ENCODE results near the gene NFKBIB. TPM values are rescaled to one million over a fixed set of nuclear protein-coding genes. Genes with fewer than 3 reads are reported as not detected.

NFKBIB gene
- polyA plus RNA-seq, 6 donors from 2014 or later: 6.9 to 16.9 (median 12.1) TPM

DNA sequence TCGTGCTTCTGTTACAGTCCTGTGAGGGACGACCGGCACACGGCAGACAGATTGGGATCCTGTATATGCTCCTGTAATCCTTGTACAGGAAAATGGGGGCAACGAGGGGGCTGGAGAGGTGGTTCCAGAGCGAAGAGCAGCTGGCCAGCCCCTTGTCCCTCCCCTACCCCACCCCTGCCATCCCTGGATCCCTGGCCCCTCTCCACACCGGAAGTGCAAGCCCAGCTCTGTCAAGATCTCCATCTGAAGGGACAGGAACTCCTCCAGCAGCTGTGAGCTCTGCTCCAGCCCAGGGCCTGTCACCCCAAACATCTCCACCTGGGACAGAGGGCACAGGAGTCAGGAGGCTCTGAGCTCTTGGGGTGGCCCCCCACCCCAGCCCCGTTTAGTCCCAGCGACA is 17.7 kb downstream of the NFKBIB start:
- Mint-ChIP-seq H3K9me3 (no peaks in the 10 kb centered on the region), H3K27me3 (no peaks in the 10 kb centered on the region), H3K4me1 (no peaks in the 10 kb centered on the region), H3K27ac (no peak overlapping the region), H3K4me3 (no peak overlapping the region), H3K36me3 (peaks cover 0 to 8% of the 10 kb centered on the region in 2 donors)
- ATAC-seq (ENCODE audit: low read depth in 2 of 2): no peak
- DNase-seq: no peak

GRCh38 chr19:38917921-38918491 is 18.2 kb downstream of the NFKBIB start:
- no peak overlapping the region for H3K27ac Mint-ChIP-seq
- ATAC-seq (ENCODE audit: low read depth in 2 of 2) (no peak), DNase-seq (no peak)
- no peaks in the 10 kb centered on the region for H3K4me1 Mint-ChIP-seq
- H3K9me3 Mint-ChIP-seq: no peaks in the 10 kb centered on the region
- no peak overlapping the region for H3K4me3 Mint-ChIP-seq
- H3K27me3 Mint-ChIP-seq: no peaks in the 10 kb centered on the region
- peaks cover 0 to 8% of the 10 kb centered on the region in 2 donors for H3K36me3 Mint-ChIP-seq

DNA sequence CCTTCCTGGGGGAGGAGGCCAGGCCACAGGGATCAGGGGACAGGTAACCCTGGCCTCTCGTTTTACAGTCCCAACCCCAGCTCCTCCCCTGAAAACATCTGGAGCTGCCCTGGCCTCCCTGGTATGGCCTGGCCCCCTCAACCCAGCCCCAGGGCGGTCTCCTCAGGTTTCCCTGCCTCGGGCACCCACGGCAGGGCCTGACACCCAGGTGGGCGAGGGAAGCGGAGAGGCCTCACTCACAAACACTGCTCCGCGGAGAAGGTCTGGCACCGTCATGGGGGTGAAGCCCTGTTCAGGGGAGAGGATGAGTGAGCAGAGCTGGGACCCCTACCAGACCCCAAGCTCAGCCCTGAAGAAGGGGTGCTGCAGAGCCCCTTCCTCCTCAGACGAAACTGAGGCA is 18.8 kb downstream of the NFKBIB start:
- H3K4me1 Mint-ChIP-seq: no peaks in the 10 kb centered on the region
- no peaks in the 10 kb centered on the region for H3K9me3 Mint-ChIP-seq
- peaks cover 0 to 8% of the 10 kb centered on the region in 2 donors for H3K36me3 Mint-ChIP-seq
- DNase-seq: no peak
- no peak for ATAC-seq (ENCODE audit: low read depth in 2 of 2)
- no peaks in the 10 kb centered on the region for H3K27me3 Mint-ChIP-seq
- no peak overlapping the region for H3K4me3 Mint-ChIP-seq
- peak overlapping the region in 1 of 6 donors; percentile 38 for H3K27ac Mint-ChIP-seq

DNA sequence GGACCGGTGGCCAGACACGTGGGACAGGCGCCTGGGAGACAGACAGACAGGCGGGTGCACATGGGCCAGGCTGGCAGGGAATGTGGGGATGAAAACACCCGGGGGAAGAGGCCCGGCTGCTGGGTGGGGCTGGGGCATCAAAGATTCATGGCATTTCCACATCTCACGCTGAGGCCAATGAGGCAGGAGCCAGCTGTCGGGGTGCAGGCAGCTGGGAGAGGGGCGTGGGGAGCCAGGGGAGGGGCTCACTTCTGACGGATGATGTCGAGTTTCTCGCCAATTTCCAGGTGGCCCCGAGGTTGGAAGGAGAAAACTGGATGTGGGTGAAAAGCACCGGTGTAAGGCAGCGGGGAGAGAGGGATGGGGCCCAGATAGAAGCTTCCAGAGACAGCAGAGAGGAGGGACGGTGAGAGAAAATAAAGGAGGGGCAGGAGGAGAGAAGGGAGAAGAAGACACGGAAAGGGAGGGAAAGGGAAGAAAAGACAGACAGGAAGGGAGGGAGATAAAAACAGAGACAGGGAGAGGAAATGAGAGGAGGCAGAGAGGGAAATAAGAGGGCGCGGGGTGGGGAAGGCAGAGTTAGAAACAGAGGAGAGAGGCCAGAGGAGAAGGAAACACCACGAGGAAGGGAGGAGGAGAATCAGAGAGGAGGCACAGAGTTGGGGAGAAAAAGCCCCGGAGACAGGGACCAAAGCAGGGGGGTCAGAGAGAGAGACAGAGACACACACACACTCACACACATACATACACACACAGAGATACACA is 20.2 kb downstream of the NFKBIB start:
- H3K4me1 Mint-ChIP-seq: no peaks in the 10 kb centered on the region
- no peaks in the 10 kb centered on the region for H3K27me3 Mint-ChIP-seq
- H3K9me3 Mint-ChIP-seq: no peaks in the 10 kb centered on the region
- no peak for DNase-seq
- H3K27ac Mint-ChIP-seq: no peak overlapping the region
- H3K4me3 Mint-ChIP-seq: no peak overlapping the region
- ATAC-seq (ENCODE audit: low read depth in 2 of 2): no peak
- peaks cover 0 to 8% of the 10 kb centered on the region in 2 donors for H3K36me3 Mint-ChIP-seq

DNA sequence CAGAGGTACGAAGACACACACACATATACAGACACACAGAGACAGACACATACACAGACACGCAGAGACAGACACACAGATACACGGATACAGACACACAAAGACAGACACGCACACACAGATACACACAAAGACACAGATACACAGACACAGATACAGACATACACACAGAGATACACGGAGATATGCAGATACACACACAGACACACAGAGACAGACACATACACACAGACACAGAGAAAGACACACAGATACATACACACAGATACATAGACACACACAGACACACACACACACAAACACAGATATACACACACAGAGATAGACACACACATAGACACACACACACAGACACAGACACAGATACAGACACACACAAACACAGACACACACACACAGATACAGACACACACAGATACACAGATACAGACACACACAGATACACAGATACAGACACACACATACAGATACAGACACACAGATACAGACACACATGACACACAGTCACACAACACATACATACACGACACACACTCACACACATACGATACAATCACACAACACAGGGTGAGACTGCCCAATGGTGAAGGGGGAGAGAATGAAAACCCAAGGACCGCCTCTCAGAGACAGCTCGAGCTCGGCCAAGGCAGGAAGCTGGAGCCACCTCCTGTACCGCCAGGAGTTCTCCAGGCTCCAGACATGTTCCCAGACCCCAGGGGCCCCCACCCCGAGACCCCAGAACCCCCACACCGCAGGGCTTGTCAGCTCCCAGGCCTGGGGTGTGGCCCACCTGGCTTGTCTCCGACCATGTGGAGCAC is 21.0 kb downstream of the NFKBIB start:
- Mint-ChIP-seq H3K36me3 (peaks cover 0 to 8% of the 10 kb centered on the region in 2 donors), H3K4me3 (no peak overlapping the region), H3K9me3 (no peaks in the 10 kb centered on the region), H3K27ac (no peak overlapping the region), H3K27me3 (no peaks in the 10 kb centered on the region), H3K4me1 (no peaks in the 10 kb centered on the region)
- no peak for DNase-seq
- no peak for ATAC-seq (ENCODE audit: low read depth in 2 of 2)

DNA sequence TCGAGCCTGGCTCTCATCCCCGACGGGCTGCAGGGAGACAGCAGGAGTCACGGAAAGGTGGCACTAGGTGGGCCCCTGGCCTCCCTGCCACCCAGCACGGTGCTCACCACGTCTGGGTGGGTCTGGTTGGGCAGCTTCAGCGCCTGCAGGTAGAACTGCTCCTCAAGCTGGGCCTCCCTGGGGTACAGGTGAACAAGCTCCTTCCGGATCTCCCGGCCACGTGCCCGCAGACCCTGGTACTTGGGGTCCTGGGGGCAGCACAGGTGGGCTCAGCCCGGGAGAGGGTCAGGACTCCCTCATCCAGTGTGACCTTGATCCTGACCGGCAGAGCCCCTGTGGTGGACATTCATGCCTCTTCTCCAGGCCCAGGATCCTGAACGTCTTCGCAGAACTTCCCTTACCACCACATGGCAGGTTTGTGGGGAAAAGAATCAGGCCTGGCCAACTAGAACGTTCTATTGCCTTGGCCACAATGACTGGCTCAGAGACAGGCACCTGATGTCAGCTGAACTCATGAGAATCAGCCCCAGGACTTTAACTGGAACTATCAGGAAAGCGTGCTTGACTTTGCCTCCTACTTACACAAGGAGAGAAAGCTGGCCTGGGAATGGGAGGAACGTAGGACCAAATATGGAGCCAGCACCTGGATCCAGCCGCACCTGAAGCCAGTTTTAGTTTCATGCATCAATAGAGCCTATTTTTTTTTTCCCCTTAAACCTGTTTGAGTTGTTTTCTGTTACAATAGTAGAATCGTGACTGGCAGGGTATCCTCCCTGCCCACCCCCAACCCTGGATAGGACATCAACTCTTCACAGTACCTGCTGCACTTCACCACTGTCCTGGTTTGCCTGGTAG is 21.9 kb downstream of the NFKBIB start:
- DNase-seq: no peak
- no peaks in the 10 kb centered on the region for H3K27me3 Mint-ChIP-seq
- H3K27ac Mint-ChIP-seq: no peak overlapping the region
- no peak for ATAC-seq (ENCODE audit: low read depth in 2 of 2)
- no peaks in the 10 kb centered on the region for H3K4me1 Mint-ChIP-seq
- no peak overlapping the region for H3K4me3 Mint-ChIP-seq
- no peaks in the 10 kb centered on the region for H3K9me3 Mint-ChIP-seq
- H3K36me3 Mint-ChIP-seq: peaks cover 0 to 8% of the 10 kb centered on the region in 2 donors

- H3K9me3 Mint-ChIP-seq: no peaks in the 10 kb centered on the region
- H3K4me3 Mint-ChIP-seq: no peak overlapping the region
- no peak overlapping the region for H3K27ac Mint-ChIP-seq
- no peaks in the 10 kb centered on the region for H3K27me3 Mint-ChIP-seq
- H3K4me1 Mint-ChIP-seq: no peaks in the 10 kb centered on the region
- H3K36me3 Mint-ChIP-seq: peaks cover 0 to 8% of the 10 kb centered on the region in 2 donors
- no peak for DNase-seq
- no peak for ATAC-seq (ENCODE audit: low read depth in 2 of 2)
Observed at GRCh38 chr19:38922482-38922881, 22.7 kb downstream of the NFKBIB start.

GRCh38 chr19:38924388-38924787 is 24.6 kb downstream of the NFKBIB start:
- DNase-seq (no peak), ATAC-seq (ENCODE audit: low read depth in 2 of 2) (no peak)
- Mint-ChIP-seq H3K27me3 (no peaks in the 10 kb centered on the region), H3K27ac (no peak overlapping the region), H3K36me3 (peaks cover 0 to 8% of the 10 kb centered on the region in 2 donors), H3K9me3 (no peaks in the 10 kb centered on the region), H3K4me3 (no peak overlapping the region), H3K4me1 (peaks cover 0 to 5% (median 4%) of the 10 kb centered on the region in 3 donors)

DNA sequence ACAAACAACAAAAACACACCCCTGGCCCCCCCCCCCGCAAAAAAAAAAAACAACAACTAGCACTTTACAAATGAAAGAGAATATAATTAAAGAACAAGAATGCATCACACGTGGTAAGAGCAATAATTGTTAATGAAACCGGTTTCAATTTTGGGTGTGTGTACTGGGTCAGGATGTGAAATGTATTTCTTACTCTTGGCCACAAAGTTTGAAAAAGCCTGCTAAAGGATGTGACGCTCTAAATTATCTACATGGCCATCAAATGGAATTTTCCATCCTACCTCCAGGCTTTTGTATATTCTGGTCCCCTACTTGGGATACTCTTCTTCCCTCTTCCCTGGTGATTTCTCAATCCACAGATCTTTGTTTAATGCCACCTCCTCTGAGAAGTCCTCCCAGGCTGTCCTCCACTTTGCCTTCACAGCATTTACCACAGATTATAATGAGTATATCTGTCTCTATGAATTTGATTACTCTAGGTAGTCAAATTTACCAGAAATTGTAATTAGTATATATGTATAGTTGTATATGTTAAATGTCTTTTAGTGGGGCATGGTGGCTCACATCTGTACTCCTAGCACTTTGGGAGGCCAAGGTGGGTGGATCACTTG is 28.7 kb downstream of the NFKBIB start:
- no peak for DNase-seq
- Mint-ChIP-seq H3K36me3 (no peaks in the 10 kb centered on the region), H3K4me3 (peak overlapping the region in 6 of 8 donors; percentile 12 to 96 (median 35)), H3K4me1 (peaks cover 23 to 29% (median 26%) of the 10 kb centered on the region in 3 donors), H3K9me3 (no peaks in the 10 kb centered on the region), H3K27ac (peak overlapping the region in 2 of 6 donors; percentile 42 to 64), H3K27me3 (no peaks in the 10 kb centered on the region)
- no peak for ATAC-seq (ENCODE audit: low read depth in 2 of 2)

DNA sequence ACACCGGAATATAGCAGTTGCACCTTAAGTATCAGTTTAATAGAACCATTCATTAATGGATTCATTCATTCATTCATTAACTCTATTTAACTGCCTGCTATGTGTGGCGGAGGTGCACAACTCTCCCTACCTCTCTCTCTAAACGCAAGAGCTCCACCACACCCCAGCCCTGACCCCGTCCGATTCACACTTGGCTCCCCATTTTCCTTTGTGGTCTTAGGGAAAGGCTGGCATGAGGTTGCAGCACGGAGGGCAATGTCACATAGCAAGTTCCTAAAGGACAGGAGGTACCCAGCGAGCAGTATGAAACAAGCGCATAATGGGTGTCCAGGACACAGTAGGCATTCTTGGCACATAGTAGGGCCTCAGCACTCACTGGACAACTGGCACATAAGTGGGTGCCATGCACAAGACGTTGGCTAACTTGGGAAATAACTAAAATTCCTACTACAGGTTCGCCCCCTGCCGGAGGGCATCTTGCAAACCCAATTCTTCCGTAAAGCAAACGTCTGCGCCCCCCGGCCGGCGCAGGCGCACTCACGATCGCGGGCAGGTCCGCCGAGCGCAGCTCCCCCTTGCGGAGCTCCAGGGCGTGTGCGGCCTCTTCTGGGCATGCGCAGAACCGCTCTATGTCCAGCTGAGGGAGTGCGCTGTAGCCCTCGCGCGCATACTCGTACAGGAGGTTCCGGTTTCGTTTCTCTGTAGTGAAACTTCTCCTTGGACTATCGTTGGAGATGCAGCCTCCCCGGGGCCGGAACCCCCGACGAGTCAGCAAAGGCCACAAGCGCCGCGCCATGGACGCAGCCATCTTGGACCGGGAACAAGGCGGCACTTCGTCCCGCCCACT is 30.4 kb downstream of the NFKBIB start, which contains the start of gene SARS2:
TSS of gene SARS2 (minus strand) at position 835 of the 847 bp plus-strand sequence. CDS start at position 808, 27 bp downstream.
- no peaks in the 10 kb centered on the region for H3K27me3 Mint-ChIP-seq
- H3K36me3 Mint-ChIP-seq: peaks cover 0 to 9% of the 10 kb centered on the region in 2 donors
- H3K4me3 Mint-ChIP-seq: peak within 1 kb of the TSS; percentile 96 to 99 (median 98)
- H3K4me1 Mint-ChIP-seq: peaks cover 26 to 29% (median 29%) of the 10 kb centered on the region in 3 donors
- DNase-seq (peak; percentile 96), ATAC-seq (ENCODE audit: low read depth in 2 of 2) (peak; percentile 40 to 56)
- peak within 1 kb of the TSS; percentile 94 to 100 (median 99) for H3K27ac Mint-ChIP-seq
- peaks cover 0 to 7% (median 5%) of the 10 kb centered on the region in 7 donors for H3K9me3 Mint-ChIP-seq

DNA sequence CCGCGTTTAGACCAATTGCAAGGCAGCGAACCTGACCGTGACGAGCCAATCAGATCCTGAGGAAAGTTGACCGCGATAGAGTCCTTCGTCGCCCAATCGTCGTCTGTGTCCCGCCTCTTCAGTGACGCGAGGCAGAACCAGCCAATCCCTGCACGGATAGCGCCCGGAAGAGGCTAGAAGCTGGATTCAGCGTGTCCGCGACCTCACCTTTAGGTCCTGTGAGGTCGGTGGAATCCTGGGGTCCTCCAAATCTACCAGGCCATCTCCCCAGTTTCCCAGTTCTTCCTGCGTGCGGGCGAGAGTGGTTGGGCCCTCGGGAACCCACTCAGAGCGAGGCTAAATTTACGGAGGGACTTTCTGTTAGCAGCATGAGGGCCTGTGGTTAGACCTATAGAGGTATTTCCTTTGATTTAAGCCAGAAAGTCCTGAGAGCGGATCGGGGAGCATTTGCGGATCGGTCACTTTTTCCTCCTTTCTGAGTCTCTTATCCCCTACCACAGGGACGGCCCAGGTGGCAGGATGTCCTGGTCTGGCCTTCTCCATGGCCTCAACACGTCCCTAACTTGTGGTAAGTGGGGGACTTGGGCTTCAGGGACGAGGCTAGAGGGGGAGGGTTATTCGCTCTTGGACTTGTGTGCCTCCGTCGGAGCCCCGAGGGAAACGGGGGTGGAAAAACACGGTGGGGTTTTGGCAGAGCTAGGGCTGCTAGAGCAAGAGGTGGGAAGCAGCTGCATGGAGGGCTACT is 31.2 kb downstream of the NFKBIB start, which contains the start of gene MRPS12:
TSS of gene MRPS12 (plus strand) at position 169 of the 745 bp plus-strand sequence. CDS start at position 520, 351 bp downstream.
- Mint-ChIP-seq H3K27ac (peak within 1 kb of the TSS; percentile 94 to 100 (median 99)), H3K36me3 (peaks cover 0 to 9% of the 10 kb centered on the region in 2 donors), H3K4me1 (peaks cover 26 to 29% (median 29%) of the 10 kb centered on the region in 3 donors), H3K9me3 (peaks cover 0 to 14% (median 5%) of the 10 kb centered on the region in 7 donors), H3K4me3 (peak within 1 kb of the TSS; percentile 96 to 99 (median 98)), H3K27me3 (no peaks in the 10 kb centered on the region)
- DNase-seq (peak; percentile 98), ATAC-seq (ENCODE audit: low read depth in 2 of 2) (peak; percentile 93 to 95)

Data from naive B cell (primary cell).